Measurements from ENCODE around the gene ITPK1. TPM values are rescaled to one million over a fixed set of nuclear protein-coding genes. Genes with fewer than 3 reads are reported as not detected.
"Not testable (repeated sequence)": the region's sequence is repeated elsewhere in the genome, so short reads cannot be mapped to it uniquely, and the experiment has no call there.

ITPK1 gene
- total RNA-seq, 2 experiments from 2014 or later: 17.8 to 34.7 TPM

GRCh38 chr14:93062890-93063289 lies 52.8 kb downstream of the ITPK1 start:
- Histone ChIP-seq H3K9me2 (ENCODE audit: insufficient read depth, low read length) (no peaks in the 10 kb centered on the region), H3K36me3 (ENCODE audit: insufficient read depth, low read length) (no peaks in the 10 kb centered on the region), H3K27ac (ENCODE audit: low read depth, low read length, poor library complexity, severe bottlenecking) (no peak overlapping the region), H3K79me2 (ENCODE audit: insufficient read depth, low read depth, low read length) (no peaks in the 10 kb centered on the region), H3K4me3 (ENCODE audit: low read depth, low read length, poor library complexity, severe bottlenecking) (no peak overlapping the region), H3K9me3 (ENCODE audit: low read length) (no peaks in the 10 kb centered on the region), H4K20me1 (ENCODE audit: insufficient read depth, low read length) (no peaks in the 10 kb centered on the region; the same call in 1 of the 2 replicates), H3K4me1 (ENCODE audit: insufficient read depth, low read length, poor library complexity, severe bottlenecking) (peaks cover 27% of the 10 kb centered on the region), H2AFZ (ENCODE audit: low read length) (no peak overlapping the region), H3K4me2 (ENCODE audit: low read length) (no peak overlapping the region)
- ChIA-PET POLR2A (interaction anchor here (0.6 to 0.7 kb wide), 2 partner anchors 324 to 1227 kb away, joined by 3 to 4 read pairs; no protein-coding TSS in a partner anchor), CTCF (ENCODE audit: unreplicated experiment) (no interaction called here)
- no TSS peak for BruUV-seq (replicated peaks)
- intact Hi-C loops (cut with micrococcal nuclease; ENCODE audit: unreplicated experiment): no loop called here
- TF ChIP-seq CTCF (conservative IDR thresholded peaks at IDR 0.05; ENCODE audit: low read length) (no peak), EZH2phosphoT487 (IDR thresholded peaks at IDR 0.05; ENCODE audit: borderline replicate concordance, low read depth, low read length) (no peak)
- no peak for DNase-seq (ENCODE audit: low spot score)

GRCh38 chr14:93062013-93062412 lies 53.7 kb downstream of the ITPK1 start:
- H3K36me3 ChIP-seq (ENCODE audit: insufficient read depth, low read length); DNase-seq (ENCODE audit: low spot score); H4K20me1 ChIP-seq (ENCODE audit: insufficient read depth, low read length); BruUV-seq (replicated peaks); H3K9me2 ChIP-seq (ENCODE audit: insufficient read depth, low read length); CTCF ChIA-PET (ENCODE audit: unreplicated experiment); H3K79me2 ChIP-seq (ENCODE audit: insufficient read depth, low read depth, low read length); H3K9me3 ChIP-seq (ENCODE audit: low read length); H3K27ac ChIP-seq (ENCODE audit: low read depth, low read length, poor library complexity, severe bottlenecking); H2AFZ ChIP-seq (ENCODE audit: low read length); H3K4me2 ChIP-seq (ENCODE audit: low read length); H3K4me3 ChIP-seq (ENCODE audit: low read depth, low read length, poor library complexity, severe bottlenecking); intact Hi-C loops (cut with micrococcal nuclease; ENCODE audit: unreplicated experiment): not testable (repeated sequence)
- POLR2A ChIA-PET: interaction anchor here (0.7 kb wide), 1 partner anchor 325 kb away, joined by 3 read pairs; no protein-coding TSS in a partner anchor
- peaks cover 27% of the 10 kb centered on the region for H3K4me1 ChIP-seq (ENCODE audit: insufficient read depth, low read length, poor library complexity, severe bottlenecking)

DNA sequence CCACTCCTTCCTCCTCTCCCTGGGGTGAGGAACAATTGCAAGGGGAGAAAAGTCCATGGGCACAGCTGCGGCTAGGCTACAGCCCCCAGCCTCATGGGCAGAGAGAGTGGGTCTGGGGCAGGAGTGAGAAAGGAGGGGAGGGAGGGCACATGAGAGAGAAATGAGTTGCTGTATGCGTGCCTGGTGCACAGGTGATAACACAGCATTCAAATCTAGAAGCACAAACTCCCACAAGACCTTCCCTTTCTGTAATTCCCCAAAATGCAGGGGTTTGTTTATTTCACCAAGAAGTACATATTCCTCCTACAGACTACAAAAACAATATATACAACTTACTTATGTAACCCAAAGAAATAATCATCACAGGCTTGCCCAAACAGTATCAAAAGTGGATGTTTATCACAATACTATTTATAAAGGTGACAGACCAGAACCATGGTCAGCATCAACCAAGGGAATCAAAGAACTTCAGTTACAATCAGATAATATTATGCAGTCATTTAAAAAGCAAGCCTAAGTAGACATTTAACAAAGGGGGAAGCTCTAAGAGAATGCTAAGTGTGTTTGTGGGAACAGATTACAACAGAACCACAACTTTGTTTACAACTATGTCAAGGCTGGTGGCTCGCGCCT lies 54.2 kb downstream of the ITPK1 start:
- H3K4me3 ChIP-seq (ENCODE audit: low read depth, low read length, poor library complexity, severe bottlenecking): no peak overlapping the region
- H3K79me2 ChIP-seq (ENCODE audit: insufficient read depth, low read depth, low read length): no peaks in the 10 kb centered on the region
- H3K9me2 ChIP-seq (ENCODE audit: insufficient read depth, low read length): no peaks in the 10 kb centered on the region
- no peaks in the 10 kb centered on the region for H3K36me3 ChIP-seq (ENCODE audit: insufficient read depth, low read length)
- no peaks in the 10 kb centered on the region; the same call in 1 of the 2 replicates for H4K20me1 ChIP-seq (ENCODE audit: insufficient read depth, low read length)
- H3K4me1 ChIP-seq (ENCODE audit: insufficient read depth, low read length, poor library complexity, severe bottlenecking): peaks cover 22% of the 10 kb centered on the region
- no peak overlapping the region for H3K27ac ChIP-seq (ENCODE audit: low read depth, low read length, poor library complexity, severe bottlenecking)
- intact Hi-C loops (cut with micrococcal nuclease; ENCODE audit: unreplicated experiment): no loop called here
- BruUV-seq (replicated peaks): no TSS peak
- ChIA-PET CTCF (ENCODE audit: unreplicated experiment) (no interaction called here), POLR2A (no interaction called here)
- DNase-seq (ENCODE audit: low spot score): no peak
- no peaks in the 10 kb centered on the region for H3K9me3 ChIP-seq (ENCODE audit: low read length)
- no peak for TF ChIP-seq EZH2phosphoT487 (IDR thresholded peaks at IDR 0.05; ENCODE audit: borderline replicate concordance, low read depth, low read length)
- TF ChIP-seq CTCF (conservative IDR thresholded peaks at IDR 0.05; ENCODE audit: low read length): no peak
- no peak overlapping the region for H2AFZ ChIP-seq (ENCODE audit: low read length)
- H3K4me2 ChIP-seq (ENCODE audit: low read length): no peak overlapping the region

All from OCI-LY7 (cell line).